Adrenal gland (tissue), 12 donors: ENCODE results near the gene MBNL1. TPM values are rescaled to one million over a fixed set of nuclear protein-coding genes. Genes with fewer than 3 reads are reported as not detected.

Experiments used
- DNase-seq, 7 donors: peaks; one replicate each; pipeline ENCODE4 v3.0.0-alpha.2; 2019 to 2020
- H3K27ac ChIP-seq, 5 donors: fragments of 200-600 bp; sonication (generic) in 4 of 5; 1 replicate in 3 of 5; 2 replicates in 2 of 5; pipeline versions ENCODE4 v1.5.1 to v1.8.0; 2016 to 2020; ENCODE audit warnings: mild to moderate bottlenecking in 1 of 5
- H3K27me3 ChIP-seq: fragments of 200-600 bp; 2 replicates; pipeline ENCODE4 v1.8.0; 2021
- H3K36me3 ChIP-seq, 2 donors: fragments of 200-600 bp; replicated peaks in 1 of 2; 1 replicate in 1 of 2; 2 replicates in 1 of 2; pipeline versions ENCODE4 v1.5.1 to v1.8.0; 2018 to 2022
- H3K4me1 ChIP-seq, 2 donors: fragments of 200-600 bp; replicated peaks in 1 of 2; 1 replicate in 1 of 2; 2 replicates in 1 of 2; pipeline versions ENCODE4 v1.5.1 to v1.8.0; 2018 to 2021
- H3K4me3 ChIP-seq, 4 donors: fragments of 200-600 bp; sonication (generic) in 3 of 4; one replicate each; pipeline ENCODE4 v1.5.1; 2016 to 2018
- H3K9me3 ChIP-seq, 3 donors: fragments of 200-600 bp; sonication (generic) in 1 of 3; replicated peaks in 1 of 3; 1 replicate in 2 of 3; 2 replicates in 1 of 3; pipeline versions ENCODE4 v1.5.1 to v1.8.0; 2016 to 2021
- CTCF ChIP-seq, 6 experiments: fragments of 450-650 bp in 4 of 6; fragments of 200-600 bp in 2 of 6; sonication (generic) in 1 of 6; IDR thresholded peaks; 1 replicate in 5 of 6; 2 replicates in 1 of 6; pipeline versions ENCODE4 v1.5.1 to v1.8.0; 2016 to 2021; ENCODE audit warnings: antibody characterized with exemption in 6 of 6, mild to moderate bottlenecking in 2 of 6, moderate library complexity in 1 of 6
- POLR2A ChIP-seq, 2 donors: fragments of 450-650 bp; IDR thresholded peaks; one replicate each; pipeline ENCODE4 v1.6.1; 2017; ENCODE audit warnings: antibody characterized with exemption in 2 of 2, mild to moderate bottlenecking in 2 of 2, moderate library complexity in 1 of 2
- WGBS, 4 donors: extraction: QIAGEN DNeasy Blood & Tissue Kit in 2 of 4; methylation state at CpG; one replicate each; pipeline versions ENCODE4 v1.1.5 to v1.1.7; 2013 to 2017; 5-methylcytosine and 5-hydroxymethylcytosine counted together
- intact Hi-C, 2 donors: fragments of 100-400 bp; cut with DNase I; formaldehyde crosslinking; loops; one replicate each; pipeline versions ENCODE4 v1.14.1 to v1.15.0; 2022 to 2023
- polyA plus RNA-seq, 3 donors: library from polyadenylated mRNA; stranded (reverse); fragments of 200-250 nt in 2 of 3; fragments of 350-450 nt in 1 of 3; fragmentation: Illumina TruSeq in 1 of 3; extraction: RNeasy Lipid Tissue Mini Kit (QIAGEN cat#74804) in 1 of 3; gene quantifications; one replicate each; pipeline ENCODE4 v1.2.3, GENCODE V29; 2013 to 2014
- total RNA-seq, 9 donors: library from RNA; depleted of rRNA in 4 of 9; stranded (reverse); fragments of >200 nt in 4 of 9; fragments of 120-200 nt in 1 of 9; fragmentation: NEBNext Ultra II Directional in 1 of 9; extraction: Animal tissue kit (Norgen Biotek cat#: 25700) in 1 of 9; gene quantifications; one replicate each; pipeline versions ENCODE4 v1.1.0 to v1.2.4, GENCODE V29; 2013 to 2023
- donor health status: healthy with polysubstance abuse.
- donor health status: Bipolar disorder and iron deficiency.
- donor health status: DM: yes; HTN: yes; CAD: no.
- donor health status: DM: no; HTN: no; CAD: no.
- donor health status: DM: no; HTN: no; CAD: no.
- donor health status: DM: yes; HTN: yes; CAD: no.

The MBNL1 gene
- total and polyA plus RNA-seq, 12 donors: 30.6 to 252 (median 122) TPM

- intact Hi-C loops: no loop called here
- H3K36me3 ChIP-seq: no peaks in the 10 kb centered on the region
- DNase-seq: no peak
- peaks cover 6 to 7% of the 10 kb centered on the region in 2 donors for H3K4me1 ChIP-seq
- WGBS, 4 donors: 83 to 90% (median 86%) methylated on average over 1 of the region's 1 CpG
- no peaks in the 10 kb centered on the region for H3K9me3 ChIP-seq
- TF ChIP-seq POLR2A (IDR thresholded peaks at IDR 0.05) (no peak), CTCF (IDR thresholded peaks at IDR 0.05) (no peak)
- no peak overlapping the region for H3K27ac ChIP-seq
- no peak overlapping the region for H3K4me3 ChIP-seq
- H3K27me3 ChIP-seq: no peaks in the 10 kb centered on the region
Measured at GRCh38 chr3:152496286-152496685, 227.6 kb downstream of the MBNL1 start.

GRCh38 chr3:152496716-152497115 is 228.0 kb downstream of the MBNL1 start:
- 23 to 37% (median 31%) methylated on average over 1 of the region's 1 CpG for WGBS, 4 donors
- Histone ChIP-seq H3K27ac (peak overlapping the region in 1 of 5 donors; percentile 67), H3K4me1 (peaks cover 6 to 7% of the 10 kb centered on the region in 2 donors)

GRCh38 chr3:152497457-152497856 is 228.7 kb downstream of the MBNL1 start:
- no peak overlapping the region for H3K4me3 ChIP-seq
- intact Hi-C loops: no loop called here
- no peaks in the 10 kb centered on the region for H3K9me3 ChIP-seq
- 11 to 26% (median 18%) methylated on average over 3 of the region's 3 CpGs for WGBS, 4 donors
- peaks cover 6 to 7% of the 10 kb centered on the region in 2 donors for H3K4me1 ChIP-seq
- H3K27ac ChIP-seq: peak overlapping the region in 2 of 5 donors; percentile 10 to 67
- no peak for DNase-seq
- TF ChIP-seq POLR2A (IDR thresholded peaks at IDR 0.05): no peak
- TF ChIP-seq CTCF (IDR thresholded peaks at IDR 0.05): no peak
- no peaks in the 10 kb centered on the region for H3K27me3 ChIP-seq
- H3K36me3 ChIP-seq: no peaks in the 10 kb centered on the region

More at GRCh38 chr3:152496716-152497115, 228.0 kb downstream of the MBNL1 start:
- no peaks in the 10 kb centered on the region for H3K27me3 ChIP-seq
- no peaks in the 10 kb centered on the region for H3K9me3 ChIP-seq
- intact Hi-C loops: no loop called here
- no peak for DNase-seq
- H3K4me3 ChIP-seq: no peak overlapping the region
- no peaks in the 10 kb centered on the region for H3K36me3 ChIP-seq
- no peak for TF ChIP-seq POLR2A (IDR thresholded peaks at IDR 0.05)
- TF ChIP-seq CTCF (IDR thresholded peaks at IDR 0.05): no peak

GRCh38 chr3:152497890-152498289 is 229.2 kb downstream of the MBNL1 start:
- intact Hi-C loops: no loop called here
- H3K36me3 ChIP-seq: no peaks in the 10 kb centered on the region
- TF ChIP-seq POLR2A (IDR thresholded peaks at IDR 0.05) (no peak), CTCF (IDR thresholded peaks at IDR 0.05) (no peak)
- no peaks in the 10 kb centered on the region for H3K9me3 ChIP-seq
- DNase-seq: no peak
- H3K27me3 ChIP-seq: no peaks in the 10 kb centered on the region
- no peak overlapping the region for H3K4me3 ChIP-seq
- 90 to 98% (median 92%) methylated on average over 1 of the region's 1 CpG for WGBS, 4 donors
- H3K27ac ChIP-seq: no peak overlapping the region
- peaks cover 6 to 7% of the 10 kb centered on the region in 2 donors for H3K4me1 ChIP-seq
